Heart left ventricle (tissue), 13 donors: Measurements from ENCODE around the gene XAB2.

Experiments used
- CTCF ChIP-seq, 12 donors: fragments of 200-600 bp; sonication (generic) in 4 of 12; IDR thresholded peaks; one replicate each; pipeline versions ENCODE4 v1.5.0 to v1.8.0; 2018 to 2022; ENCODE audit warnings: antibody characterized with exemption in 12 of 12, mild to moderate bottlenecking in 5 of 12
- POLR2A ChIP-seq, 2 donors: fragments of 450-650 bp; IDR thresholded peaks; one replicate each; pipeline ENCODE4 v1.6.1; 2017; ENCODE audit warnings: antibody characterized with exemption in 2 of 2, mild to moderate bottlenecking in 2 of 2, moderate library complexity in 2 of 2
- donor health status: ischemic (EF 13 %, LVEDD 7.1; RV severe dilation, severe dysfunction).
- donor health status: DM: no; HTN: yes; CAD: no.
- donor health status: DM: no; HTN: no; CAD: no.
- donor health status: ischemic (EF 25% LVEDD 6.9; RV normal size, moderate dysfunction).
- donor health status: ischemic (EF 25% LVEDD 5.7; RV mildly dilated, moderate dysfunction).
- donor health status: ischemic (EF 35%, LVEDD 5.7; RV mildly dilated, moderate dysfunction).
- donor health status: nonischemic (EF 11% LVEDD 7.7; RV severe dilation, severe dysfunction).
- donor health status: DM: yes; HTN: yes; CAD: no.
- donor health status: PGD.
- donor health status: ischemic (EF 29% LVEDD 5.4; RV normal size, mild dysfunction).
- donor health status: nonischemic (EF 23%, LVEDD 6.1; RV moderate dilation, normal function).

- no peak for TF ChIP-seq CTCF (IDR thresholded peaks at IDR 0.05)
- TF ChIP-seq POLR2A (IDR thresholded peaks at IDR 0.05) = no peak
Observed at GRCh38 chr19:7596211-7596937, 33.0 kb downstream of the XAB2 start.
